H1 (cell line): ENCODE results near the gene DOP1A. TPM values are rescaled to one million over a fixed set of nuclear protein-coding genes. Genes with fewer than 3 reads are reported as not detected.

Experiments
- ATF3 ChIP-seq: IDR thresholded peaks from 2 replicates; pipeline ENCODE4 v1.6.1; 2011; ENCODE audit warnings: low read depth, mild to moderate bottlenecking, low read length; ENCODE audit not compliant: insufficient read depth
- BACH1 ChIP-seq: IDR thresholded peaks from 2 replicates; pipeline ENCODE4 v1.6.1; 2012; ENCODE audit warnings: low read length, improper control_type of control experiment
- CHD7 ChIP-seq: fragments of 300-600 bp; sonication (generic); IDR thresholded peaks from 2 replicates; pipeline ENCODE4 v1.7.1; 2012; ENCODE audit warnings: low read length, moderate library complexity, mild to moderate bottlenecking, inconsistent platforms; ENCODE audit not compliant: insufficient replicate concordance
- CREB1 ChIP-seq: IDR thresholded peaks from 2 replicates; pipeline ENCODE4 v1.6.1; 2012; ENCODE audit warnings: inconsistent platforms
- E2F6 ChIP-seq: IDR thresholded peaks from 2 replicates; pipeline ENCODE4 v1.6.1; 2012; ENCODE audit warnings: inconsistent platforms
- EP300 ChIP-seq, 2 experiments: IDR thresholded peaks; 1 replicate in 1 of 2; 2 replicates in 1 of 2; pipeline ENCODE4 v1.6.1; 2011 to 2012; ENCODE audit warnings: low read depth in 2 of 2, low read length in 2 of 2, mild to moderate bottlenecking in 2 of 2, borderline replicate concordance in 1 of 2, inconsistent platforms in 1 of 2, moderate library complexity in 1 of 2
- RBBP5 ChIP-seq: IDR thresholded peaks from 2 replicates; pipeline ENCODE4 v1.7.1; 2012; ENCODE audit warnings: low read depth, mild to moderate bottlenecking, inconsistent platforms, low read length, moderate library complexity, borderline replicate concordance
- SP1 ChIP-seq: IDR thresholded peaks from 2 replicates; pipeline ENCODE4 v1.6.1; 2011; ENCODE audit warnings: low read depth, low read length
- TCF12 ChIP-seq: IDR thresholded peaks from 2 replicates; pipeline ENCODE4 v1.6.1; 2011; ENCODE audit warnings: low read depth, mild to moderate bottlenecking, low read length
- USF2 ChIP-seq: IDR thresholded peaks from 2 replicates; pipeline ENCODE4 v1.6.1; 2011; ENCODE audit warnings: low read length, improper control_type of control experiment
- polyA plus RNA-seq, 7 experiments: library from polyadenylated mRNA; depleted of rRNA in 3 of 7; stranded (reverse) in 5 of 7; unstranded in 2 of 7; fragments of >200 nt in 5 of 7; fragments of 200-250 nt in 2 of 7; gene quantifications; 1 replicate in 5 of 7; 2 replicates in 1 of 7; 4 replicates in 1 of 7; pipeline versions ENCODE4 v1.2.1 to v1.2.3, GENCODE V29; 2011 to 2013; ENCODE audit warnings: missing spikeins in 2 of 7, mixed read lengths in 2 of 7
- total RNA-seq: library from RNA; stranded (reverse); fragmentation: NEBNext Ultra II Directional; extraction: Animal tissue kit (Norgen Biotek cat#: 25700); gene quantifications from 2 replicates; pipeline ENCODE4 v1.2.1, GENCODE V29; 2021

Gene DOP1A
- total and polyA plus RNA-seq, 2 of the 8 experiments (the other 6 are each of a cell fraction or from before 2014, with no cell fraction given), result 7.5 to 14.7 TPM

GRCh38 chr6:83083476-83083875 lies 16.0 kb downstream of the DOP1A start (continued):
- TF ChIP-seq CHD7 (no peak), EP300 (IDR thresholded peaks at IDR 0.05; ENCODE audit: borderline replicate concordance in 1 of 2, low read depth in 2 of 2, low read length in 2 of 2) (no peak), RBBP5 (no peak), ATF3 (no peak), BACH1 (no peak), USF2 (no peak), E2F6 (no peak), SP1 (no peak), TCF12 (no peak), CREB1 (no peak)
